IMR-90 (cell line): ENCODE data around the gene LRRK2.

Experiments used
- BHLHE40 ChIP-seq: fragments of 150-350 bp; IDR thresholded peaks from 2 replicates; pipeline ENCODE4 v1.6.1; 2016; ENCODE audit warnings: mild to moderate bottlenecking, low read depth, low read length
- CTCF ChIP-seq: conservative IDR thresholded peaks from 2 replicates; pipeline ENCODE4 v1.5.1; 2012; ENCODE audit warnings: mild to moderate bottlenecking, low read depth, low read length, improper control_type of control experiment
- MAFK ChIP-seq: IDR thresholded peaks from 2 replicates; pipeline ENCODE4 v1.6.1; 2012; ENCODE audit warnings: low read depth, low read length, improper control_type of control experiment
- POLR2A ChIP-seq: IDR thresholded peaks from 2 replicates; pipeline ENCODE4 v1.6.1; 2012; ENCODE audit warnings: mild to moderate bottlenecking, low read depth, low read length
- RAD21 ChIP-seq: IDR thresholded peaks from 2 replicates; pipeline ENCODE4 v1.6.1; 2012; ENCODE audit warnings: low read length, improper control_type of control experiment
- RFX5 ChIP-seq: IDR thresholded peaks from 2 replicates; pipeline ENCODE4 v1.8.0; 2012; ENCODE audit warnings: low read depth, mild to moderate bottlenecking, low read length, moderate library complexity

DNA sequence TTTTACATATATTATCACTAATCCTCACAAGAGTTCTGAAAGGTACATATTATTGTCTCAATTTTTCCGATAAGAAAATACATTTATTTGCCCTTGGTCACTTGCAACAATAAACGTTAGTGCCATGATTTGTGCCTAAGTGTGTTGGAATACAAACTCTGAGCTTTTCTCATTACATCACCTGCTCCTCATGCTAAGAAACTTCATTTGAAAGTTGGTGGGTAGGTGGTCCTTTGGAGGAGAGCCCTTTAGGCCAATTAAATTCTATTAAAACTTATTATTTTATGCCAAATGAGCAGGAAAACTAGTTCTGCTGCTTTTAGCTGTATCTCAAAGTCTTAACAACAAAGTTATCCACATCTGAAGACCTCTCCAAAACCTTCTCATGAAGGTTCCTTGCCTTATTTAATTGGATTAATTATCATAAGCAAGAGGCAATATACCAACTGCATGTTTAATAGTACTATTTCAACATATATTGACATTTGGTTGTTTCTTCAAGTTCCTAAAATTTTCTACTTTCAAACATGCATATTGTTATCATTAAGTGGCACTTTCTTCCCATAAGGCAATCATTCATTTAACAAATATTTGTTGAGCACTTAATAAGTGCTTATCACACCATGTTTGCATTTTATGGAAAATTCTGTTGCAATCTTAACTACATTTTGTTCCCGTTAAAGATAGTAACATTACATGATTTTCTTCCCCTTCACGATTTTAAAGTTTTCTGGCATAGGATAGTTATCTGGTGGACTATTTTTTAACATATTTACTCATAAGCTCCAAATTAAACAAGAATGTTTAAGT is 40.1 kb upstream of the LRRK2 start:
- no peak for TF ChIP-seq CTCF
- TF ChIP-seq POLR2A, result no peak
- TF ChIP-seq RAD21, result no peak
- no peak for TF ChIP-seq RFX5
- TF ChIP-seq MAFK, result no peak
- no peak for TF ChIP-seq BHLHE40
